GM12878 (cell line): Measurements from ENCODE around the gene LAS1L. TPM values are rescaled to one million over a fixed set of nuclear protein-coding genes. Genes with fewer than 3 reads are reported as not detected.

Source experiments
- ATAC-seq: fragments of 200-7000 bp; cut with Tn5 transposase; 3 replicates; pipeline ENCODE4 v1.9.1; 2020; ENCODE audit warnings: mild to moderate bottlenecking, moderate library complexity
- BruUV-seq: library from RNA; stranded (reverse); fragments of 400-500 nt; replicated peaks from 2 replicates; lab custom pipeline; 2021; lab: Mats Ljungman, UMichigan
- CTCF ChIA-PET: fragments of 300-600 bp; sonication (Branson Sonifier 250); formaldehyde crosslinking; extraction: SDS; loops from one replicate; lab custom pipeline; 2021; ENCODE audit warnings: inconsistent platforms; lab: Yijun Ruan, JAX
- POLR2A ChIA-PET: fragments of 350-600 bp; formaldehyde crosslinking; extraction: SDS; loops from one replicate; lab custom pipeline; 2021; ENCODE audit warnings: inconsistent platforms; lab: Charles Lee
- RAD21 ChIA-PET: fragments of 300-600 bp; sonication (Branson Sonifier 250); formaldehyde crosslinking; loops from one replicate; lab custom pipeline; 2023; ENCODE audit warnings: antibody characterized with exemption; ENCODE audit not compliant: unreplicated experiment; lab: Charles Lee
- SMC1A ChIA-PET: fragments of 300-600 bp; sonication (Branson Sonifier 250); formaldehyde crosslinking; loops from one replicate; lab custom pipeline; 2023; ENCODE audit not compliant: unreplicated experiment, uncharacterized antibody; lab: Charles Lee
- DNase-seq: peaks from one replicate; pipeline ENCODE4 v3.0.0-alpha.2; 2011; ENCODE audit warnings: low read depth, low spot score
- FAIRE-seq: peaks from 3 replicates; lab custom pipeline; 2011; peaks lifted over from hg19 to GRCh38; lab: Jason Lieb, UNC
- H2AFZ ChIP-seq: 2 replicates; pipeline ENCODE4 v1.6.0; 2011; ENCODE audit warnings: low read depth, low read length, control low read depth; ENCODE audit not compliant: control insufficient read depth
- H3K27ac ChIP-seq: 2 replicates; pipeline ENCODE4 v1.5.1; 2011; ENCODE audit warnings: control low read depth; ENCODE audit not compliant: control insufficient read depth, insufficient read depth
- H3K27me3 ChIP-seq, 2 experiments: replicated peaks in 1 of 2; 2 replicates each; pipeline versions ENCODE4 v1.6.0 to v1.6.1; 2011; ENCODE audit warnings: low read length in 1 of 2; ENCODE audit not compliant: control insufficient read depth in 2 of 2, insufficient read depth in 2 of 2
- H3K36me3 ChIP-seq, 2 experiments: 2 replicates each; pipeline ENCODE4 v1.5.1; 2011; ENCODE audit warnings: low read length in 1 of 2; ENCODE audit not compliant: control insufficient read depth in 2 of 2, insufficient read depth in 2 of 2
- H3K4me1 ChIP-seq: 2 replicates; pipeline ENCODE4 v1.6.1; 2011; ENCODE audit warnings: mild to moderate bottlenecking, low read length, moderate library complexity, mixed read lengths; ENCODE audit not compliant: control insufficient read depth, insufficient read depth
- H3K4me2 ChIP-seq: 2 replicates; pipeline ENCODE4 v1.6.0; 2011; ENCODE audit warnings: control low read depth; ENCODE audit not compliant: control insufficient read depth, insufficient read depth
- H3K4me3 ChIP-seq: fragments of 200-600 bp; sonication (generic); 2 replicates; pipeline ENCODE4 v1.5.1; 2016
- H3K79me2 ChIP-seq: 2 replicates; pipeline ENCODE4 v1.6.0; 2011; ENCODE audit warnings: low read length; ENCODE audit not compliant: control insufficient read depth, insufficient read depth
- H3K9ac ChIP-seq: 2 replicates; pipeline ENCODE4 v1.8.0; 2011; ENCODE audit warnings: low read length, control low read depth, mixed read lengths; ENCODE audit not compliant: control insufficient read depth, insufficient read depth
- H3K9me3 ChIP-seq: replicated peaks from 3 replicates; pipeline ENCODE4 v1.5.1; 2011; ENCODE audit warnings: mild to moderate bottlenecking, low read length; ENCODE audit not compliant: control insufficient read depth, insufficient read depth
- H4K20me1 ChIP-seq: 2 replicates; pipeline ENCODE4 v1.6.0; 2011; ENCODE audit not compliant: control insufficient read depth, insufficient read depth
- CBX3 ChIP-seq: fragments of 200-600 bp; sonication (generic); IDR thresholded peaks from 2 replicates; pipeline ENCODE4 v1.6.1; 2016; ENCODE audit warnings: low read depth, borderline replicate concordance
- CREM ChIP-seq: IDR thresholded peaks from 2 replicates; pipeline ENCODE4 v1.6.1; 2014; ENCODE audit warnings: antibody characterized with exemption, low read depth
- EP300 ChIP-seq, 2 experiments: fragments of 150-350 bp in 1 of 2; IDR thresholded peaks; 2 replicates each; pipeline ENCODE4 v1.6.1; 2011 to 2012; ENCODE audit warnings: low read depth in 2 of 2, low read length in 2 of 2, borderline replicate concordance in 1 of 2, improper control_type of control experiment in 1 of 2, inconsistent platforms in 1 of 2; ENCODE audit not compliant: control insufficient read depth in 1 of 2
- IRF4 ChIP-seq: IDR thresholded peaks from 2 replicates; pipeline ENCODE4 v1.6.1; 2011; ENCODE audit warnings: low read depth, low read length
- MLLT1 ChIP-seq: fragments of 450-650 bp; IDR thresholded peaks from 2 replicates; pipeline ENCODE4 v1.6.1; 2016; ENCODE audit warnings: mild to moderate bottlenecking
- NR2C1 ChIP-seq: fragments of 450-650 bp; IDR thresholded peaks from 2 replicates; pipeline ENCODE4 v1.6.1; 2017; ENCODE audit warnings: antibody characterized with exemption, mild to moderate bottlenecking, moderate library complexity
- POLR2AphosphoS5 ChIP-seq: IDR thresholded peaks from 2 replicates; pipeline ENCODE4 v1.6.1; 2011; ENCODE audit warnings: mild to moderate bottlenecking, low read length, inconsistent platforms
- RCOR1 ChIP-seq: conservative IDR thresholded peaks from 2 replicates; pipeline ENCODE4 v1.6.1; 2012; ENCODE audit warnings: low read depth, low read length, improper control_type of control experiment
- WRNIP1 ChIP-seq: IDR thresholded peaks from 2 replicates; pipeline ENCODE4 v1.6.1; 2011; ENCODE audit warnings: low read depth, low read length, improper control_type of control experiment, borderline replicate concordance
- WGBS: methylation state at CpG from one replicate; pipeline ENCODE4 v1.1.6; 2016; ENCODE audit warnings: low lambda C conversion rate; ENCODE audit not compliant: insufficient replicate concordance, insufficient coverage; ENCODE audit errors: missing lambda C conversion rate; 5-methylcytosine and 5-hydroxymethylcytosine counted together
- in situ Hi-C: fragments of 300-500 bp; cut with MboI; formaldehyde crosslinking; loops from 9 replicates; pipeline ENCODE4 v1.14.3; 2018; ENCODE audit warnings: mixed read lengths
- intact Hi-C: fragments of 100-400 bp; cut with micrococcal nuclease; formaldehyde crosslinking; loops from one replicate; pipeline ENCODE4 v1.14.2; 2022; ENCODE audit not compliant: unreplicated experiment
- polyA plus RNA-seq, 11 experiments: library from polyadenylated mRNA; depleted of rRNA in 4 of 11; unstranded in 6 of 11; stranded (reverse) in 5 of 11; fragments of >200 nt; fragmentation: Nextera tagmentation in 4 of 11; fragmentation: Illumina TruSeq in 1 of 11; extraction: Ambion mirVana in 4 of 11; extraction: Trizol in 1 of 11; gene quantifications; 1 replicate in 1 of 11; 2 replicates in 10 of 11; pipeline versions ENCODE4 v1.2.1 to v1.2.3, GENCODE V29; 2011 to 2016; ENCODE audit warnings: inconsistent platforms in 2 of 11, missing spikeins in 2 of 11, low read depth in 1 of 11
- total RNA-seq, 4 experiments: library from RNA; depleted of rRNA in 3 of 4; stranded (reverse); fragments of >200 nt in 3 of 4; fragmentation: Illumina TruSeq in 1 of 4; extraction: Trizol in 1 of 4; gene quantifications; 2 replicates each; pipeline versions ENCODE4 v1.2.1 to v1.2.3, GENCODE V29; 2013 to 2021
- TF ChIP-seq, protein P1 (sequence below): fragments of 450-650 bp; IDR thresholded peaks from 2 replicates; pipeline ENCODE4 v1.6.1; 2017; ENCODE audit warnings: mild to moderate bottlenecking
- TF ChIP-seq, protein P2 (sequence below): fragments of 450-650 bp; formaldehyde crosslinking; IDR thresholded peaks from 2 replicates; pipeline ENCODE4 v1.4.0; 2022; ENCODE audit warnings: mild to moderate bottlenecking, moderate library complexity

Gene LAS1L
- total and polyA plus RNA-seq, 10 of the 15 experiments (the other 5 are each of a cell fraction or from before 2014, with no cell fraction given) = 27.4 to 100 (median 56.4) TPM

DNA sequence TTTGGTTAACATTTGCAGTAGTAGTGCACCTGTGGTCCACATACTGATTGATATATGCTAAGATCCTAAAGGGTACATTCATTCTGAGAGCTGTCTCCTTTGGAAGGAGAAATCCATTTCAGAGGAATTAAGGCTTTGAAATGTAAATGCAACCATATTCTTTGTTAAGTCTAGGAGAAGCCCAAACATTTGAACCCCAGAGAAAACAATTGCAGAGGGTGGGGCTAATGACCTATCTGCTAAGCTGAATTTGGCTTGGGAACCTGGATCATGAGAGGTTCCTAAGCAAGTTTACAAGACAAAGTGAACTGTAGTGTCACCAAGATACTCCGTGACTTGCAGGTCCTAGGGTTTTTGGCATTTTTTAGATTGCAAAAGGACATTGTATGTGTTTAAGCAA, 41.2 kb downstream of the LAS1L start:
- no peak for ATAC-seq
- no peak for DNase-seq
- SMC1A ChIA-PET = no interaction called here
- CTCF ChIA-PET = no interaction called here
- in situ Hi-C loops = no loop called here
- RAD21 ChIA-PET = no interaction called here
- TF ChIP-seq CBX3 (no peak), IRF4 (no peak), EP300 (IDR thresholded peaks at IDR 0.05; ENCODE audit: borderline replicate concordance in 1 of 2, control insufficient read depth in 1 of 2, low read depth in 2 of 2, low read length in 2 of 2) (no peak), WRNIP1 (no peak), NR2C1 (no peak), MLLT1 (no peak), CREM (no peak), RCOR1 (no peak), POLR2AphosphoS5 (no peak)
- TF ChIP-seq, protein P1, sequence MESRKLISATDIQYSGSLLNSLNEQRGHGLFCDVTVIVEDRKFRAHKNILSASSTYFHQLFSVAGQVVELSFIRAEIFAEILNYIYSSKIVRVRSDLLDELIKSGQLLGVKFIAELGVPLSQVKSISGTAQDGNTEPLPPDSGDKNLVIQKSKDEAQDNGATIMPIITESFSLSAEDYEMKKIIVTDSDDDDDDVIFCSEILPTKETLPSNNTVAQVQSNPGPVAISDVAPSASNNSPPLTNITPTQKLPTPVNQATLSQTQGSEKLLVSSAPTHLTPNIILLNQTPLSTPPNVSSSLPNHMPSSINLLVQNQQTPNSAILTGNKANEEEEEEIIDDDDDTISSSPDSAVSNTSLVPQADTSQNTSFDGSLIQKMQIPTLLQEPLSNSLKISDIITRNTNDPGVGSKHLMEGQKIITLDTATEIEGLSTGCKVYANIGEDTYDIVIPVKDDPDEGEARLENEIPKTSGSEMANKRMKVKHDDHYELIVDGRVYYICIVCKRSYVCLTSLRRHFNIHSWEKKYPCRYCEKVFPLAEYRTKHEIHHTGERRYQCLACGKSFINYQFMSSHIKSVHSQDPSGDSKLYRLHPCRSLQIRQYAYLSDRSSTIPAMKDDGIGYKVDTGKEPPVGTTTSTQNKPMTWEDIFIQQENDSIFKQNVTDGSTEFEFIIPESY = no peak
- TF ChIP-seq, protein P2, sequence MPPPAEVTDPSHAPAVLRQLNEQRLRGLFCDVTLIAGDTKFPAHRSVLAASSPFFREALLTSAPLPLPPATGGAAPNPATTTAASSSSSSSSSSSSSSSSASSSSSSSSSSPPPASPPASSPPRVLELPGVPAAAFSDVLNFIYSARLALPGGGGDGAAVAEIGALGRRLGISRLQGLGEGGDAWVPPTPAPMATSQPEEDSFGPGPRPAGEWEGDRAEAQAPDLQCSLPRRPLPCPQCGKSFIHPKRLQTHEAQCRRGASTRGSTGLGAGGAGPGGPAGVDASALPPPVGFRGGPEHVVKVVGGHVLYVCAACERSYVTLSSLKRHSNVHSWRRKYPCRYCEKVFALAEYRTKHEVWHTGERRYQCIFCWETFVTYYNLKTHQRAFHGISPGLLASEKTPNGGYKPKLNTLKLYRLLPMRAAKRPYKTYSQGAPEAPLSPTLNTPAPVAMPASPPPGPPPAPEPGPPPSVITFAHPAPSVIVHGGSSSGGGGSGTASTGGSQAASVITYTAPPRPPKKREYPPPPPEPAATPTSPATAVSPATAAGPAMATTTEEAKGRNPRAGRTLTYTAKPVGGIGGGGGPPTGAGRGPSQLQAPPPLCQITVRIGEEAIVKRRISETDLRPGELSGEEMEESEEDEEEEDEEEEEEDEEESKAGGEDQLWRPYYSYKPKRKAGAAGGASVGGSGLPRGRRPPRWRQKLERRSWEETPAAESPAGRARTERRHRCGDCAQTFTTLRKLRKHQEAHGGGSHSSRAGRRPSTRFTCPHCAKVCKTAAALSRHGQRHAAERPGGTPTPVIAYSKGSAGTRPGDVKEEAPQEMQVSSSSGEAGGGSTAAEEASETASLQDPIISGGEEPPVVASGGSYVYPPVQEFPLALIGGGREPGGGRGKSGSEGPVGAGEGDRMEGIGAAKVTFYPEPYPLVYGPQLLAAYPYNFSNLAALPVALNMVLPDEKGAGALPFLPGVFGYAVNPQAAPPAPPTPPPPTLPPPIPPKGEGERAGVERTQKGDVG (CRISPR knock-in tag) = no peak
- Histone ChIP-seq H4K20me1 (no peaks in the 10 kb centered on the region), H3K27me3 (no peaks in the 10 kb centered on the region), H3K79me2 (no peaks in the 10 kb centered on the region), H3K9me3 (no peaks in the 10 kb centered on the region), H3K9ac (no peak overlapping the region), H2AFZ (no peak overlapping the region), H3K4me3 (no peak overlapping the region), H3K27ac (no peak overlapping the region), H3K4me2 (no peak overlapping the region), H3K36me3 (no peaks in the 10 kb centered on the region), H3K4me1 (no peaks in the 10 kb centered on the region)
- no peak for FAIRE-seq
- no TSS peak for BruUV-seq
- intact Hi-C loops = no loop called here
- 60% methylated on average over 1 of the region's 1 CpG for WGBS
- POLR2A ChIA-PET = no interaction called here
